T-helper 1 cell treated with Interleukin-12 subunit alpha and Interleukin-12 subunit beta and Interleukin-4 antibody, amounts not matched to agents 30 μg/mL and 1 μg/mL, for 36 hours (primary cell): ENCODE measurements around the gene GLOD5.

Source experiments
- H3K27ac Mint-ChIP-seq: one replicate; pipeline ENCODE4 v1.8.0; 2021; ENCODE audit warnings: mild to moderate bottlenecking, mixed read lengths
- H3K27me3 Mint-ChIP-seq: one replicate; pipeline ENCODE4 v1.8.0; 2021; ENCODE audit warnings: low read depth, mixed read lengths
- H3K36me3 Mint-ChIP-seq: one replicate; pipeline ENCODE4 v1.8.0; 2021; ENCODE audit warnings: low read depth, mixed read lengths
- H3K4me1 Mint-ChIP-seq: one replicate; pipeline ENCODE4 v1.8.0; 2021; ENCODE audit warnings: low read depth, mixed read lengths
- H3K4me3 Mint-ChIP-seq: one replicate; pipeline ENCODE4 v1.8.0; 2021; ENCODE audit warnings: mild to moderate bottlenecking, moderate library complexity, mixed read lengths
- H3K9me3 Mint-ChIP-seq: one replicate; pipeline ENCODE4 v1.8.0; 2021; ENCODE audit warnings: mixed read lengths

GLOD5 gene

DNA sequence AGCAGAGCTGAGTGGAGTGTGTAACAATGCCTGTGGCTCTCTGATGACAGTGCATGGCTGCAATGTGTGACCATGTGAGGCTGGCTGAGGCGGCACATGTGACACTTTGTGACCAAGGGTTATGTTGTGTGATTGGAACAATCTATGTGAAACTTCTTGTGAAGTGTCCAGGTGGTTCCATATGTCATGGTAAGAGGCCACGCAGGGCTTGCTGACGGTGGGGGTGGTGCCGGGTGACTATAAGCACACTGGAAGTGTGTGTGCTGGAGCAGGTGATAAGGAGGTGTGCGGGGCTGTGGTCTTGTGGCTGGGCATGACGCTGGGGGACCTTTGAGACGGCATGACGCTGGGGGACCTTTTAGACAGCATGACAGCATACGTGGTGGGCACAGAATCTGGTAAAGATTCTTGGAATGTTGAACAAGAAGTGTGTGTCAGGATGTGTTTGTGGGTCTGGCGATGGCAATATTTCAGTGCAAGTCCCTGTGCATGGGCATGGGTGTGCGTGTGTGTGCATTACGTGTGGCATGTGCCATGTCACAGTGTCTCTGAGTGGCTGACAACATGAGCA, 32.9 kb downstream of the GLOD5 start:
- Mint-ChIP-seq H3K9me3 (no peaks in the 10 kb centered on the region), H3K4me1 (peaks cover 5% of the 10 kb centered on the region), H3K27ac (no peak overlapping the region), H3K27me3 (peaks cover 6% of the 10 kb centered on the region), H3K4me3 (no peak overlapping the region), H3K36me3 (no peaks in the 10 kb centered on the region)

DNA sequence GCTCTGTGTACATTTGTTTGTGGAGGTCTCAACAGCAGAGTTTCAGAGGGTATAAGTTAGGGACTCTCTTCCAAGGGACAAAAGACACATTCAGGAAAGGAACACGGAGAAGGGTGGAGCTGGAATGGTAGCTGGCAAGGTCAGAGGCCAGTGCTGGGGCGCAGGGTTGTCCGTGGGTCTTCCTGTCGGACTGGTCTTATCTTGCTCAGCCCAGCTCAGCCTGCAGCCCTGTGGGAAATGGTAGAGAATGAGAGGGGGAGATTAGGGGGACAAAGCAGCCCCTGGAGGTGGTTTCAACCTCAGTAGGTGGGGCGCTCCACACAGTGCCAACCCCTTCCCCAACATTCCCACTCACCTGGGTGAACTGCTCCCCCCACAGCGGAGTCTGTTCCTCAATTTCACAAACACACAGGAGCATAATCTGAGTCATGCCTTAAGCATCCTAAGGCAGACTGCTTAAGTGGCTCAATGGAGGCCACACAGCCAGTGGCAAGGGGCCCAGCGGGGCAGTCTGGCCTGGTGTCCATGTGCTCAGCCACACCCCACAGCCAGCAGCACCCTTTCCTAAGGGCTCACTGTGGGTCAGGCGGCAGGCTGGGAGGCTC, 33.5 kb downstream of the GLOD5 start:
- Mint-ChIP-seq H3K27ac (no peak overlapping the region), H3K36me3 (no peaks in the 10 kb centered on the region), H3K4me3 (no peak overlapping the region), H3K4me1 (no peaks in the 10 kb centered on the region), H3K27me3 (peaks cover 1% of the 10 kb centered on the region), H3K9me3 (no peaks in the 10 kb centered on the region)

DNA sequence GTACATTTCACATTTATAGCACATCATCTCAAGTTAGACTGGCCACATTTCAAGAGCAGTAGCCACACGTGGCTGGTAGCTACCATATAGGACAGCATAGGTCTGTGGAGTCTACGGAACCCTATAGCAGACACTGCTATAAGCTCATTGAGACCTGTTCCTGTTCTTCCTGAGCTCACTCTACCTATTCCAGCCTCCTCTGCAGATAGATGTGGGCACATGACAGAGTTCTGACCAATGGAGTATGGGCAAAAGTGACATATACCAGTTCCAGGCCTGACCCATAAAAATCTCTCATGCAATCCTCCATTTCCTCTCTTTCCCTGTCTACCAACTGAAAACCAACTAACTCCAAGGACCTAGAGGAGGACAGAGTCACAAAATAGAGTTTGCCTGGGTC, 36.8 kb downstream of the GLOD5 start:
- Mint-ChIP-seq H3K4me3 (no peak overlapping the region), H3K4me1 (peaks cover 11% of the 10 kb centered on the region), H3K9me3 (no peaks in the 10 kb centered on the region), H3K27me3 (no peaks in the 10 kb centered on the region), H3K36me3 (no peaks in the 10 kb centered on the region), H3K27ac (no peak overlapping the region)

- Mint-ChIP-seq H3K36me3 (peaks cover 6% of the 10 kb centered on the region), H3K27me3 (no peaks in the 10 kb centered on the region), H3K4me1 (peaks cover 11% of the 10 kb centered on the region), H3K4me3 (peak overlapping the region; percentile 96), H3K9me3 (no peaks in the 10 kb centered on the region), H3K27ac (peak overlapping the region; percentile 99)
Measured at GRCh38 chrX:48800574-48801279, 39.2 kb downstream of the GLOD5 start.

GRCh38 chrX:48801280-48802088, 39.9 kb downstream of the GLOD5 start, which contains the start of gene HDAC6:
HDAC6 (plus strand) TSS chrX:48802067; CDS start chrX:48802693, 626 bp downstream.
- Mint-ChIP-seq H3K27me3 (no peaks in the 10 kb centered on the region), H3K4me1 (peaks cover 13% of the 10 kb centered on the region), H3K36me3 (peaks cover 9% of the 10 kb centered on the region), H3K27ac (peak within 1 kb of the TSS; percentile 99), H3K4me3 (peak within 1 kb of the TSS; percentile 96), H3K9me3 (no peaks in the 10 kb centered on the region)

GRCh38 chrX:48802089-48802904, 40.8 kb downstream of the GLOD5 start:
- Mint-ChIP-seq H3K4me1 (peaks cover 13% of the 10 kb centered on the region), H3K36me3 (peaks cover 9% of the 10 kb centered on the region), H3K9me3 (no peaks in the 10 kb centered on the region), H3K27me3 (no peaks in the 10 kb centered on the region), H3K4me3 (peak overlapping the region; percentile 96), H3K27ac (peak overlapping the region; percentile 99)

DNA sequence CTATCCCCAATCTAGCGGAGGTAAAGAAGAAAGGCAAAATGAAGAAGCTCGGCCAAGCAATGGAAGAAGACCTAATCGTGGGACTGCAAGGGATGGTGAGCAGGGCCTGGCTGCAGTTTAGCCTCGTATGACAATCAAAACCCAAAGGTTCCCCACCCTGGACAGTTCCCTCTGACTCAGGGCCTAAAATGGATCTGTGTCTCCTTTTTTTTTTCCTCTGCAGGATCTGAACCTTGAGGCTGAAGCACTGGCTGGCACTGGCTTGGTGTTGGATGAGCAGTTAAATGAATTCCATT, 41.3 kb downstream of the GLOD5 start:
- Mint-ChIP-seq H3K27me3 (no peaks in the 10 kb centered on the region), H3K27ac (peak overlapping the region; percentile 99), H3K4me3 (peak overlapping the region; percentile 96), H3K4me1 (peaks cover 13% of the 10 kb centered on the region), H3K36me3 (peaks cover 9% of the 10 kb centered on the region), H3K9me3 (no peaks in the 10 kb centered on the region)

DNA sequence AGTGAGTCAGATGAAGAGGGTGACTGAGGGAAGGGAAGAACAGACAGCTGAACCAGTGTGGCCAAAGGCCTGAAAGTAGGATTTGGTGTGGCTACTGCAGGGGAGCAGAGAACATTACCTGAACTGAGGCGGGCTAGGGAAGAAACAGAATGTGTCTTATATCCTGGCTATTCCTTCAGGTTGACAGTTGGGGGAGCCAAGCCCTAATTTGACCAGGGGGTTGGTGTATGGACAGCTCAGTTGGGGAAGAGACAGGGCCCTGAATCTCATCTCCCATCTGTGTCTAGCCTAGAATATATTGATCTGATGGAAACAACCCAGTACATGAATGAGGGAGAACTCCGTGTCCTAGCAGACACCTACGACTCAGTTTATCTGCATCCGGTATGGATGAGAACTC, 44.5 kb downstream of the GLOD5 start:
- Mint-ChIP-seq H3K4me1 (peaks cover 6% of the 10 kb centered on the region), H3K27me3 (no peaks in the 10 kb centered on the region), H3K36me3 (peaks cover 11% of the 10 kb centered on the region), H3K4me3 (no peak overlapping the region), H3K27ac (no peak overlapping the region), H3K9me3 (no peaks in the 10 kb centered on the region)

GRCh38 chrX:48813644-48814043, 52.1 kb downstream of the GLOD5 start:
- Mint-ChIP-seq H3K4me3 (no peak overlapping the region), H3K36me3 (peaks cover 5% of the 10 kb centered on the region), H3K27ac (no peak overlapping the region), H3K27me3 (no peaks in the 10 kb centered on the region), H3K9me3 (no peaks in the 10 kb centered on the region), H3K4me1 (no peaks in the 10 kb centered on the region)

DNA sequence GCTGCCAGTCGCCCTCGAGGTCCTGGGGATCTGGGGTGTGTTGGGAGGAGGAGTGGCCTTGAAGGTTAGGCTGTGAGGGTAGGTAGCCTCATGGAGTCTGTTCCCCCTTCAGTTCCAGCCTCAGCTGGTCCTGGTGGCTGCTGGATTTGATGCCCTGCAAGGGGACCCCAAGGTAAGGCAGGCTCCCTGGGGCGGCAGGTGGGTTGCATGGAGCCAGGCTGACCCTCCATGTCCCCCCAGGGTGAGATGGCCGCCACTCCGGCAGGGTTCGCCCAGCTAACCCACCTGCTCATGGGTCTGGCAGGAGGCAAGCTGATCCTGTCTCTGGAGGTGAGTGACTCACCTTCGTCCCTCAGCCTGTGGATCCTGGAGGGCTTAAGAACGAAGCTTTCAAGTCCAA, 53.2 kb downstream of the GLOD5 start:
- H3K4me1 Mint-ChIP-seq: no peaks in the 10 kb centered on the region
- H3K27ac Mint-ChIP-seq: no peak overlapping the region
- H3K4me3 Mint-ChIP-seq: no peak overlapping the region
- no peaks in the 10 kb centered on the region for H3K27me3 Mint-ChIP-seq
- peaks cover 5% of the 10 kb centered on the region for H3K36me3 Mint-ChIP-seq
- H3K9me3 Mint-ChIP-seq: no peaks in the 10 kb centered on the region

GRCh38 chrX:48815266-48815665, 53.7 kb downstream of the GLOD5 start:
- Mint-ChIP-seq H3K4me3 (no peak overlapping the region), H3K36me3 (peaks cover 5% of the 10 kb centered on the region), H3K27ac (no peak overlapping the region), H3K9me3 (no peaks in the 10 kb centered on the region), H3K27me3 (no peaks in the 10 kb centered on the region), H3K4me1 (no peaks in the 10 kb centered on the region)

GRCh38 chrX:48816014-48816810, 54.7 kb downstream of the GLOD5 start:
- Mint-ChIP-seq H3K27ac (no peak overlapping the region), H3K4me1 (no peaks in the 10 kb centered on the region), H3K27me3 (no peaks in the 10 kb centered on the region), H3K4me3 (no peak overlapping the region), H3K9me3 (no peaks in the 10 kb centered on the region), H3K36me3 (peaks cover 3% of the 10 kb centered on the region)

DNA sequence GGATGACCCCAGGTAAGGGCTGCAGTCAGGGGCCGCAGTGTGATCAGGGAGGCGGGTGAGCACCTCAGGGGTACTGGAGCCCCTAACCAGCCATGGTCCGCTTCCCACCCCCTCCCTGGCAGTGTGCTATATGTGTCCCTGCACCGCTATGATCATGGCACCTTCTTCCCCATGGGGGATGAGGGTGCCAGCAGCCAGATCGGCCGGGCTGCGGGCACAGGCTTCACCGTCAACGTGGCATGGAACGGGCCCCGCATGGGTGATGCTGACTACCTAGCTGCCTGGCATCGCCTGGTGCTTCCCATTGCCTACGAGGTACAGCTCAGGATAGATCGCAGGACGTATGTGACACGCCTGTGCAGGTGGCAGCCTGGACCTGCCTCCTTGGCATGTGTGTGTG, 56.6 kb downstream of the GLOD5 start:
- Mint-ChIP-seq H3K4me3 (no peak overlapping the region), H3K9me3 (no peaks in the 10 kb centered on the region), H3K27ac (no peak overlapping the region), H3K36me3 (peaks cover 3% of the 10 kb centered on the region), H3K27me3 (no peaks in the 10 kb centered on the region), H3K4me1 (no peaks in the 10 kb centered on the region)
